HepG2 (cell line): ENCODE results near the gene PRCD. TPM values are rescaled to one million over a fixed set of nuclear protein-coding genes. Genes with fewer than 3 reads are reported as not detected.

Experiments
- KDM2A ChIP-seq: sonication (generic); formaldehyde crosslinking; IDR thresholded peaks from 2 replicates; pipeline ENCODE4 v1.4.0; 2020; ENCODE audit warnings: low read depth, missing genetic modification reagents, borderline replicate concordance
- MTF1 ChIP-seq: sonication (generic); formaldehyde crosslinking; IDR thresholded peaks from 2 replicates; pipeline ENCODE4 v1.5.0; 2020; ENCODE audit warnings: missing genetic modification reagents
- PAXIP1 ChIP-seq: sonication (generic); formaldehyde crosslinking; conservative IDR thresholded peaks from 2 replicates; pipeline ENCODE4 v1.4.0; 2020; ENCODE audit warnings: mild to moderate bottlenecking, missing genetic modification reagents, moderate library complexity
- PCBP2 ChIP-seq: fragments of 200-400 bp; formaldehyde crosslinking; optimal IDR thresholded peaks from 2 replicates; pipeline ENCODE3; 2018; ENCODE audit warnings: low read length, low read depth; ENCODE audit not compliant: poor library complexity, severe bottlenecking
- TAF1 ChIP-seq: sonication (generic); formaldehyde crosslinking; IDR thresholded peaks from 2 replicates; pipeline ENCODE4 v1.4.0; 2020; ENCODE audit warnings: missing genetic modification reagents
- ZNF431 ChIP-seq: sonication (generic); formaldehyde crosslinking; IDR thresholded peaks from 2 replicates; pipeline ENCODE4 v1.9.0; 2022; ENCODE audit warnings: missing genetic modification reagents, low read depth, mild to moderate bottlenecking, borderline replicate concordance
- ZNF552 ChIP-seq: sonication (generic); formaldehyde crosslinking; IDR thresholded peaks from 2 replicates; pipeline ENCODE4 v1.9.0; 2022; ENCODE audit warnings: missing genetic modification reagents, mild to moderate bottlenecking, borderline replicate concordance
- polyA plus RNA-seq, 8 experiments: library from polyadenylated mRNA; depleted of rRNA in 3 of 8; stranded (reverse) in 7 of 8; unstranded in 1 of 8; fragments of >200 nt; fragmentation: Illumina TruSeq in 4 of 8; extraction: Trizol in 4 of 8; gene quantifications; 2 replicates each; pipeline versions ENCODE4 v1.2.1 to v1.2.3, GENCODE V29; 2011 to 2016; ENCODE audit warnings: low read depth in 4 of 8, missing spikeins in 1 of 8, mixed read lengths in 1 of 8; ENCODE audit not compliant: insufficient read depth in 1 of 8
- total RNA-seq, 5 experiments: library from RNA; depleted of rRNA; stranded (reverse); fragments of >200 nt; fragmentation: Illumina TruSeq; extraction: Trizol; gene quantifications; 2 replicates each; pipeline ENCODE4 v1.2.3, GENCODE V29; 2016; ENCODE audit warnings: low read depth in 1 of 5
- TF ChIP-seq, protein P1 (sequence below): sonication (generic); formaldehyde crosslinking; IDR thresholded peaks from 2 replicates; pipeline ENCODE4 v1.5.1; 2020; ENCODE audit warnings: mild to moderate bottlenecking, missing genetic modification reagents, moderate library complexity
- TF ChIP-seq, protein P2 (sequence below), 2 experiments: fragments of 450-650 bp in 1 of 2; sonication (generic) in 1 of 2; formaldehyde crosslinking in 1 of 2; IDR thresholded peaks; 2 replicates each; pipeline versions ENCODE4 v1.6.1 to v1.8.0; 2016 to 2022; ENCODE audit warnings: antibody characterized with exemption in 1 of 2, mild to moderate bottlenecking in 1 of 2, missing genetic modification reagents in 1 of 2

PRCD gene
- total and polyA plus RNA-seq, 2 of the 13 experiments (the other 11 are each of a cell fraction or from before 2014, with no cell fraction given) = 0.51 TPM; not detected in 1

DNA sequence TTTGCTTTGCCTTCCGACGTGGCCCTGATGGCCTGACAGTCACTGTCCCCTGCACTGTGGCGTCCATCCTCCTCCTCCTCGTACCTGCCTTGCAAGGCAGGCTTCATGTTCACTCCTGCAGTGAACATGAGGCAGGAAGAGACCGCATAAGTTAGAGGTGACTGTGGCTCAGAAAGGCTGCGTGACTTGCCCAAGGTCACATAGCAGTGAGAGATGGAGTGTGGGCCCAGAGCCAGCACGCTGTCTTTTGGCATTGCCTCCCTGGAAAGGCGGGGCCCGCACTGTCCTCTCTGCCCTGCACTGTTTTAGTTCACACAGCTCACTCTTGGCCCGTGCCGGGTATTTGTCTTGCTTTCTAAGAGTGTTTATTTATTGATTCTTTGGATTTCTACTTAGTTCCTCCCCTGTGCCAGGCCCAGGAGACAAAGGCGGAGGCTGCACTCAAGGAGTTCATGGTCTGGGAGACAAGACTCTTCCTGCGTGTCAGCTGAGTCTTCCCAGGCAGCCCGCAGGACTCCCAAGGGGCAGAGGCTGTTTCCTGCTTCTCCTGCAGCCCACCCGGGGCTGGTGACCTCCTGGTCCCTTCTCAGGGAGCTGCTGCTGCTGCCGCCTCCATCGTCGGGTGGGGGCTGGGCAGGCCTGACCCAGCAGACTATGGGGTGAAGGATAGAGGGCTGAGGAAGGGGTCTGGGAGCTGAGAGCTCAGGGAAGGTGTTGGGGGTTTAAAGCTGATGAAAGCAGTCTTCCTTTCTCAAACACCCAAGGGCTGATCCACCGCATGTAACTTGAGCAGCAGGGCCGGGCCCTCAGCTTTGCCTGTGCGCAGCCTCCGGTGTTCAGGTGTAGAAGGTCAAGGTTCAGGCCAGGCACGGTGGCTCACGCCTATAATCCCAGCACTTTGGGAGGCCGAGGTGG, 15.0 kb upstream of the PRCD start (continued):
- TF ChIP-seq TAF1 (peak; percentile 20; the same call in 1 of the 2 replicates), KDM2A (CRISPR knock-in tag) (no peak; the same call in 1 of the 2 replicates), ZNF431 (CRISPR knock-in tag) (0 out of 2 replicates have a peak, but pooled peaks have one; percentile 58), ZNF552 (peak; percentile 91; the same call in 1 of the 2 replicates), PAXIP1 (peak; percentile 75), PCBP2 (no peak), MTF1 (CRISPR knock-in tag) (no peak)
- TF ChIP-seq, protein P1, sequence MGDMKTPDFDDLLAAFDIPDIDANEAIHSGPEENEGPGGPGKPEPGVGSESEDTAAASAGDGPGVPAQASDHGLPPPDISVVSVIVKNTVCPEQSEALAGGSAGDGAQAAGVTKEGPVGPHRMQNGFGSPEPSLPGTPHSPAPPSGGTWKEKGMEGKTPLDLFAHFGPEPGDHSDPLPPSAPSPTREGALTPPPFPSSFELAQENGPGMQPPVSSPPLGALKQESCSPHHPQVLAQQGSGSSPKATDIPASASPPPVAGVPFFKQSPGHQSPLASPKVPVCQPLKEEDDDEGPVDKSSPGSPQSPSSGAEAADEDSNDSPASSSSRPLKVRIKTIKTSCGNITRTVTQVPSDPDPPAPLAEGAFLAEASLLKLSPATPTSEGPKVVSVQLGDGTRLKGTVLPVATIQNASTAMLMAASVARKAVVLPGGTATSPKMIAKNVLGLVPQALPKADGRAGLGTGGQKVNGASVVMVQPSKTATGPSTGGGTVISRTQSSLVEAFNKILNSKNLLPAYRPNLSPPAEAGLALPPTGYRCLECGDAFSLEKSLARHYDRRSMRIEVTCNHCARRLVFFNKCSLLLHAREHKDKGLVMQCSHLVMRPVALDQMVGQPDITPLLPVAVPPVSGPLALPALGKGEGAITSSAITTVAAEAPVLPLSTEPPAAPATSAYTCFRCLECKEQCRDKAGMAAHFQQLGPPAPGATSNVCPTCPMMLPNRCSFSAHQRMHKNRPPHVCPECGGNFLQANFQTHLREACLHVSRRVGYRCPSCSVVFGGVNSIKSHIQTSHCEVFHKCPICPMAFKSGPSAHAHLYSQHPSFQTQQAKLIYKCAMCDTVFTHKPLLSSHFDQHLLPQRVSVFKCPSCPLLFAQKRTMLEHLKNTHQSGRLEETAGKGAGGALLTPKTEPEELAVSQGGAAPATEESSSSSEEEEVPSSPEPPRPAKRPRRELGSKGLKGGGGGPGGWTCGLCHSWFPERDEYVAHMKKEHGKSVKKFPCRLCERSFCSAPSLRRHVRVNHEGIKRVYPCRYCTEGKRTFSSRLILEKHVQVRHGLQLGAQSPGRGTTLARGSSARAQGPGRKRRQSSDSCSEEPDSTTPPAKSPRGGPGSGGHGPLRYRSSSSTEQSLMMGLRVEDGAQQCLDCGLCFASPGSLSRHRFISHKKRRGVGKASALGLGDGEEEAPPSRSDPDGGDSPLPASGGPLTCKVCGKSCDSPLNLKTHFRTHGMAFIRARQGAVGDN (CRISPR knock-in tag) = peak; percentile 90
- TF ChIP-seq, protein P2, sequence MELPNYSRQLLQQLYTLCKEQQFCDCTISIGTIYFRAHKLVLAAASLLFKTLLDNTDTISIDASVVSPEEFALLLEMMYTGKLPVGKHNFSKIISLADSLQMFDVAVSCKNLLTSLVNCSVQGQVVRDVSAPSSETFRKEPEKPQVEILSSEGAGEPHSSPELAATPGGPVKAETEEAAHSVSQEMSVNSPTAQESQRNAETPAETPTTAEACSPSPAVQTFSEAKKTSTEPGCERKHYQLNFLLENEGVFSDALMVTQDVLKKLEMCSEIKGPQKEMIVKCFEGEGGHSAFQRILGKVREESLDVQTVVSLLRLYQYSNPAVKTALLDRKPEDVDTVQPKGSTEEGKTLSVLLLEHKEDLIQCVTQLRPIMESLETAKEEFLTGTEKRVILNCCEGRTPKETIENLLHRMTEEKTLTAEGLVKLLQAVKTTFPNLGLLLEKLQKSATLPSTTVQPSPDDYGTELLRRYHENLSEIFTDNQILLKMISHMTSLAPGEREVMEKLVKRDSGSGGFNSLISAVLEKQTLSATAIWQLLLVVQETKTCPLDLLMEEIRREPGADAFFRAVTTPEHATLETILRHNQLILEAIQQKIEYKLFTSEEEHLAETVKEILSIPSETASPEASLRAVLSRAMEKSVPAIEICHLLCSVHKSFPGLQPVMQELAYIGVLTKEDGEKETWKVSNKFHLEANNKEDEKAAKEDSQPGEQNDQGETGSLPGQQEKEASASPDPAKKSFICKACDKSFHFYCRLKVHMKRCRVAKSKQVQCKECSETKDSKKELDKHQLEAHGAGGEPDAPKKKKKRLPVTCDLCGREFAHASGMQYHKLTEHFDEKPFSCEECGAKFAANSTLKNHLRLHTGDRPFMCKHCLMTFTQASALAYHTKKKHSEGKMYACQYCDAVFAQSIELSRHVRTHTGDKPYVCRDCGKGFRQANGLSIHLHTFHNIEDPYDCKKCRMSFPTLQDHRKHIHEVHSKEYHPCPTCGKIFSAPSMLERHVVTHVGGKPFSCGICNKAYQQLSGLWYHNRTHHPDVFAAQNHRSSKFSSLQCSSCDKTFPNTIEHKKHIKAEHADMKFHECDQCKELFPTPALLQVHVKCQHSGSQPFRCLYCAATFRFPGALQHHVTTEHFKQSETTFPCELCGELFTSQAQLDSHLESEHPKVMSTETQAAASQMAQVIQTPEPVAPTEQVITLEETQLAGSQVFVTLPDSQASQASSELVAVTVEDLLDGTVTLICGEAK (IDR thresholded peaks at IDR 0.05) = no peak
- TF ChIP-seq, protein P2 (CRISPR knock-in tag; IDR thresholded peaks at IDR 0.05) = peak; percentile 59
